Smooth muscle cell (in vitro differentiated cells): Measurements from ENCODE around the gene AGBL4. TPM values are rescaled to one million over a fixed set of nuclear protein-coding genes. Genes with fewer than 3 reads are reported as not detected.

Source experiments
- DNase-seq: peaks from one replicate; lab custom pipeline; 2025; ENCODE audit not compliant: unreplicated experiment; lab: John Stamatoyannopoulos, UW
- H2AFZ ChIP-seq: fragments of 200-600 bp; sonication (generic); 2 replicates; pipeline ENCODE4 v1.6.0; 2016; ENCODE audit warnings: antibody characterized with exemption, low read depth, mild to moderate bottlenecking
- H3F3A ChIP-seq: fragments of 200-600 bp; sonication (generic); 2 replicates; pipeline ENCODE4 v1.6.0; 2017; ENCODE audit warnings: antibody characterized with exemption, low read depth
- H3K27ac ChIP-seq: fragments of 200-600 bp; sonication (generic); 2 replicates; pipeline ENCODE4 v1.5.1; 2016; ENCODE audit warnings: low read depth, mild to moderate bottlenecking
- H3K27me3 ChIP-seq: fragments of 200-600 bp; sonication (generic); 2 replicates; pipeline ENCODE4 v1.6.1; 2016; ENCODE audit warnings: low read depth, mild to moderate bottlenecking
- H3K36me3 ChIP-seq: fragments of 200-600 bp; sonication (generic); 2 replicates; pipeline ENCODE4 v1.5.1; 2016; ENCODE audit warnings: low read depth
- H3K4me1 ChIP-seq: fragments of 200-600 bp; sonication (generic); 2 replicates; pipeline ENCODE4 v1.5.1; 2016; ENCODE audit warnings: low read depth
- H3K4me2 ChIP-seq: fragments of 200-600 bp; sonication (generic); 2 replicates; pipeline ENCODE4 v1.6.0; 2016; ENCODE audit warnings: mild to moderate bottlenecking
- H3K4me3 ChIP-seq: fragments of 200-600 bp; sonication (generic); 2 replicates; pipeline ENCODE4 v1.5.1; 2016; ENCODE audit warnings: mild to moderate bottlenecking
- H3K79me2 ChIP-seq: fragments of 200-600 bp; sonication (generic); 2 replicates; pipeline ENCODE4 v1.6.0; 2016; ENCODE audit warnings: low read depth, mild to moderate bottlenecking
- H3K9ac ChIP-seq: fragments of 200-600 bp; sonication (generic); 2 replicates; pipeline ENCODE4 v1.6.0; 2016; ENCODE audit warnings: low read depth
- H3K9me3 ChIP-seq: fragments of 200-600 bp; sonication (generic); replicated peaks from 2 replicates; pipeline ENCODE4 v1.5.1; 2016; ENCODE audit warnings: low read depth
- H4K20me1 ChIP-seq: fragments of 200-600 bp; sonication (generic); 2 replicates; pipeline ENCODE4 v1.6.0; 2016; ENCODE audit warnings: low read depth
- WGBS: methylation state at CpG from one replicate; pipeline ENCODE4 v1.1.7; 2016; ENCODE audit warnings: low lambda C conversion rate; 5-methylcytosine and 5-hydroxymethylcytosine counted together
- polyA plus RNA-seq: library from polyadenylated mRNA; unstranded; fragments of >200 nt; fragmentation: Nextera tagmentation; extraction: Ambion mirVana; gene quantifications from 2 replicates; pipeline ENCODE4 v1.2.1, GENCODE V29; 2016
- total RNA-seq: library from RNA; depleted of rRNA; stranded (reverse); fragments of >200 nt; gene quantifications from 2 replicates; pipeline ENCODE4 v1.2.3, GENCODE V29; 2014
- TF ChIP-seq, protein P1 (sequence below): fragments of 200-600 bp; sonication (generic); IDR thresholded peaks from 2 replicates; pipeline ENCODE4 v1.5.1; 2017; ENCODE audit warnings: borderline replicate concordance, mild to moderate bottlenecking, antibody characterized with exemption; ENCODE audit not compliant: insufficient read depth, poor library complexity, severe bottlenecking

Gene AGBL4
- total and polyA plus RNA-seq, 2 experiments from 2014 or later, result 0.29 TPM; not detected in 1

DNA sequence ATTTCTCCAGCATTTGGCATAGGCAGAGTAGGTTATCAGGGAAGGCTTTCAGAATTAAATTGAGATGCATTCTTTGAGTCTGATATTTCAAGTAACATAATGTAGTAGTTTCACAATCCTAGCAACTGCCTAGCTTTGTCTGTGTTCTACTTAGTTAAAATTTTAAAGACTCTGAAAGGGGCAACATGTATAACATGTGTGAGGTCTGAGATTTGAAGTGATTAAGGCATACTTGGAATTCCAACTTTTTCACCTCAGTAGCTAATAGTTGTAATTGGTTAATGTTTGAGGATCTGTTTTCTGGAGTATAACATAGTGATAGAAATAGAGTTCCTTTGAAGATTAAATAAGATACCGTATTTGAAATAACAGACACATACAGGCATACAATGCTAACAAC is 911.8 kb downstream of the AGBL4 start:
- Histone ChIP-seq H3K27ac (no peak overlapping the region), H3K4me2 (no peak overlapping the region), H2AFZ (no peak overlapping the region), H4K20me1 (no peaks in the 10 kb centered on the region), H3K9ac (no peak overlapping the region), H3K4me3 (no peak overlapping the region), H3F3A (no peaks in the 10 kb centered on the region), H3K9me3 (peaks cover 4% of the 10 kb centered on the region), H3K79me2 (no peaks in the 10 kb centered on the region), H3K4me1 (no peaks in the 10 kb centered on the region), H3K27me3 (no peaks in the 10 kb centered on the region), H3K36me3 (no peaks in the 10 kb centered on the region)
- TF ChIP-seq, protein P1, sequence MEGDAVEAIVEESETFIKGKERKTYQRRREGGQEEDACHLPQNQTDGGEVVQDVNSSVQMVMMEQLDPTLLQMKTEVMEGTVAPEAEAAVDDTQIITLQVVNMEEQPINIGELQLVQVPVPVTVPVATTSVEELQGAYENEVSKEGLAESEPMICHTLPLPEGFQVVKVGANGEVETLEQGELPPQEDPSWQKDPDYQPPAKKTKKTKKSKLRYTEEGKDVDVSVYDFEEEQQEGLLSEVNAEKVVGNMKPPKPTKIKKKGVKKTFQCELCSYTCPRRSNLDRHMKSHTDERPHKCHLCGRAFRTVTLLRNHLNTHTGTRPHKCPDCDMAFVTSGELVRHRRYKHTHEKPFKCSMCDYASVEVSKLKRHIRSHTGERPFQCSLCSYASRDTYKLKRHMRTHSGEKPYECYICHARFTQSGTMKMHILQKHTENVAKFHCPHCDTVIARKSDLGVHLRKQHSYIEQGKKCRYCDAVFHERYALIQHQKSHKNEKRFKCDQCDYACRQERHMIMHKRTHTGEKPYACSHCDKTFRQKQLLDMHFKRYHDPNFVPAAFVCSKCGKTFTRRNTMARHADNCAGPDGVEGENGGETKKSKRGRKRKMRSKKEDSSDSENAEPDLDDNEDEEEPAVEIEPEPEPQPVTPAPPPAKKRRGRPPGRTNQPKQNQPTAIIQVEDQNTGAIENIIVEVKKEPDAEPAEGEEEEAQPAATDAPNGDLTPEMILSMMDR, result no peak
- no peak for DNase-seq
- 83% methylated on average over 1 of the region's 1 CpG for WGBS

- Histone ChIP-seq H3K4me1 (no peaks in the 10 kb centered on the region), H3K9me3 (peaks cover 5% of the 10 kb centered on the region), H3K27ac (no peak overlapping the region), H3K9ac (no peak overlapping the region), H3F3A (no peaks in the 10 kb centered on the region), H3K27me3 (no peaks in the 10 kb centered on the region), H4K20me1 (no peaks in the 10 kb centered on the region), H2AFZ (no peak overlapping the region), H3K4me2 (no peak overlapping the region), H3K79me2 (no peaks in the 10 kb centered on the region), H3K36me3 (no peaks in the 10 kb centered on the region), H3K4me3 (no peak overlapping the region)
- TF ChIP-seq, protein P1, result no peak
- DNase-seq, result no peak
Measured at GRCh38 chr1:49106445-49106844, 917.3 kb downstream of the AGBL4 start.

DNA sequence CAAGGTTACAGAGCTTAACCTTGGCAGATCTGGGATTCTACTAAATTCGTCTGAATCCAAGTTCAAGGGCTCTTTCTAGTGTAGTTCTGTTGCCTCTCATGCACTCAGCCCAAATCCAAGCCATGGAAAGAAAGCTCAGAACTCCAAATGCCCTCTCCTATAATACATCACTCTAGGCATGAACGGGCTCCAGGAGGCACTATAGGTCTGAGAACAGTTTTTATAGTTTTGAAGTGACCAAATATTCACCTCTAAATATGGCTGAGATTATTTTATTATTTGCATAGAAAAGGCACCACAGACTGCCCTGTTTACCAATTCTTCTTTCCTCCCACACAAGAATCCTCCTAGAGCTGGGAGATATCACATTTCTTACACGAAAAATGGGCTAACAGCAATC is 919.2 kb downstream of the AGBL4 start:
- 55% methylated on average over 3 of the region's 3 CpGs for WGBS
- H4K20me1 ChIP-seq, result no peaks in the 10 kb centered on the region

DNA sequence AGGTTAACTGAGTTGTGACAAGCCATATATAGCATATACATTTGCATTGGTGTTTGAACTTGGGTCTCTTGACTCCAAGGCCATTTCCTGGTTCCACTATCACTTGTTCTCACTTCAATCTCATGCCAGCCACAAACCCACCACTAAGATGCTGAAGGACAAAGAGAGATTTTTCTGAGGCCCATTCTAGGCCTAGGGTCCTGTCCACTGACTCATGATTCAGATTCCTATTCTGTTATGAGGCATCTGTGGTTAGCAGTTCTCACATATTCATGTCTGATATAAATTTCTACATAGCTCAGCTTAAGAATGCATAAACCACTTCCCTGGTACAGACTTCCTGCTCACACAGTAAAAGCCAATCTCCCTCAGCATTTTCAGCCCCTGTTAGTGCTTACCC is 921.0 kb downstream of the AGBL4 start:
- Histone ChIP-seq H3K27me3 (no peaks in the 10 kb centered on the region), H4K20me1 (no peaks in the 10 kb centered on the region), H2AFZ (no peak overlapping the region), H3K36me3 (no peaks in the 10 kb centered on the region), H3K79me2 (no peaks in the 10 kb centered on the region), H3K9me3 (peaks cover 5% of the 10 kb centered on the region), H3K4me2 (no peak overlapping the region), H3K9ac (no peak overlapping the region), H3K4me3 (no peak overlapping the region), H3F3A (no peaks in the 10 kb centered on the region), H3K27ac (no peak overlapping the region), H3K4me1 (no peaks in the 10 kb centered on the region)
- DNase-seq, result no peak
- TF ChIP-seq, protein P1, result no peak

More for the DNA sequence above, 919.2 kb downstream of the AGBL4 start:
- Histone ChIP-seq H3F3A (no peaks in the 10 kb centered on the region), H2AFZ (no peak overlapping the region), H3K79me2 (no peaks in the 10 kb centered on the region), H3K4me1 (no peaks in the 10 kb centered on the region), H3K9ac (no peak overlapping the region), H3K9me3 (peaks cover 5% of the 10 kb centered on the region), H3K27ac (no peak overlapping the region), H3K4me3 (no peak overlapping the region), H3K36me3 (no peaks in the 10 kb centered on the region), H3K27me3 (no peaks in the 10 kb centered on the region), H3K4me2 (no peak overlapping the region)
- no peak for DNase-seq
- TF ChIP-seq, protein P1, result no peak
